Islet of Langerhans (tissue), 1 donor: ENCODE results near the gene TNS4.

Experiments used
- FAIRE-seq: peaks from one replicate; lab custom pipeline; 2011; peaks lifted over from hg19 to GRCh38; lab: Jason Lieb, UNC

Gene TNS4

DNA sequence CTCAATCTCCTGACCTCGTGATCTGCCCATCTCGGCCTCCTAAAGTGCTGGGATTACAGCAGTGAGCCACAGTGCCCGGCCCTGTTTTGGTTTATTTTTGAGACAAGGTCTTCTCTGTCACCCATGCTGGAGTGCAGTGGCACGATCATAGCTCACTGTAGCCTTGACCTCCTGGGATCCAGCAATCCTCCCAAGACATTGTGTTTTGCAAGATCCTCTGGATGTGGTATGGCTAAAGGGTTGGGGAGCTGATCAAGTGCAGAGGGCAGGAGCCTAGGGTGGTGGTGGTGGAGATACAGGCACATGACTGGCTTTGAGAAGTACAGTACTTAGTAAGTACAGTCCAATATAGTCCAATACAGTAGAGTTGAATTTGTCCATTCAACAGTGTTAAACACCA, 16.6 kb upstream of the TNS4 start:
- no peak for FAIRE-seq

DNA sequence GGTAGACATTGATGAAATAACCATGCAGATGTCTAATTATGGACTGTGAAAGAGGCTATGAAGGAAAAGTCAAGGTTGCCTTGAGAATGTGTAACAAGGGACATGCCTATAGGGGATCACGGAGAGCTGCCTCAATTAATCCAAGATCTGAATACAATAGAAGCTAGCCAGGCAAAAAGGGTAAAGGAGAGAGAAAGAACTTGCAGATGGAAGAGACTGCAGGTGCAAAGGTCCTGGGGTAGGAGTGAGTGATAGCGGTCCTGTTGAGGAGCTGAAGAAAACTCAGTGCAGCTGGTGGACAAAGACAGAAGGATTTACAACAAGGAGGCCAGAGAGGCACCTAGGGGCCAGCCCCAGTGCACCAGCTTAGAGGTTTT, 15.9 kb upstream of the TNS4 start:
- FAIRE-seq: no peak

DNA sequence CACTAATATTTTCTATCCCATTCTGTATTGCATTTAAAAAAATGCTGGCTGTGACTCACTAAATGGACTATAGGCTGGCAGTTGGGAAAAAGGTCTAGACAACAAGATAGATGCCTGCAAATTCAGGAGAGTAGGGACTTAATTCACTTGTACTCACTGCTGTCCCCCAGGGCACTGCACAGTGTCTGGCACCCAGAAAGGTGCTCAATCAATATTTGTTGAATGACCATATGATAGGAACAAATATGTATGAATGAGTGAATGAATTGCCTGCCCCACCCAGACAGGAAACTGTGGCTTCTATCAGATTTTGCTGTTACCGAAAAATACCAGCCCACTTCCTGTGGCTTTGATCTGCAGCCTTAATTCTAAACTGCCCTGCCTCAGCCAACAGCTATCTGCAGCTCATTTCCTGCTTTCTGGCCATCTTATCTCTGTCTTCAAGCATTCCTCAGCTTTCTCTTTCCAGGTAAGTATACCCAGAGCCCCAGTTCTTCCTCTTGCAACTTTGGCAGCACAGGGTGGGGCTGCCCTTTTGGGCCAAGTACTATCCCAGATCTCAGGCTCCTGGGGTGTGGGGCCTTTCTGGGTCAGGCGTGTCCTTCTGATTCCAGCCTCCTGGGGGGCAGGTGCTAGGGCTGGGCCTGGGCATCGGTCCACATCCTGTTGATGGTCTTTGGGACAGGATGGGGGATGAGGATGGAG, 15.3 kb upstream of the TNS4 start:
- no peak for FAIRE-seq

DNA sequence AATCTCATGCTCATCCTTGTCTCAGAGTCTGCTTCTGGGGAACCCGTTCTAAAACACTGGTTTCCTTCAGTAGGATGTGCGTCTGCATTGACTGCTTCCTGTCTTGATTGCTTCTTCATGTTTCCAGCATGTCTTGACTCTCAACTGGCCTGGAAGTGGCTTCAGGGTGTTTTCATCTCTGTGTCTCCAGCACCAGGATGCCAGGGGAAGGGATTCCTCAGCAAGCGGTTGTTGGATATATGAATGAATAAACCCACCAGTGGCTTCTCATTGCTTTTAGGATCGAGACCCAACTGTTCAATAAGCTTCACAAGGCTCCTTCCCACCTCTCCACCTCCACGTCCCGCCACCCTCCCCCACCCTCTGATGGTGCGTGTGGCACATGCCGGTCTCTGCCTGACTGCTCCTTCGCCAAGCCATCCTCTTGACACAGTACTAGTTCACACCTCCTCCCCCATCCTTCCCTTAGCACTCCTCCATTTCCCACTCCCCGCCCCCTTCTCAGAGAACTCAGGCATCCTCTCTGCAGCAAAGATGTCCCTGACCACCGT, 14.1 kb upstream of the TNS4 start:
- no peak for FAIRE-seq

DNA sequence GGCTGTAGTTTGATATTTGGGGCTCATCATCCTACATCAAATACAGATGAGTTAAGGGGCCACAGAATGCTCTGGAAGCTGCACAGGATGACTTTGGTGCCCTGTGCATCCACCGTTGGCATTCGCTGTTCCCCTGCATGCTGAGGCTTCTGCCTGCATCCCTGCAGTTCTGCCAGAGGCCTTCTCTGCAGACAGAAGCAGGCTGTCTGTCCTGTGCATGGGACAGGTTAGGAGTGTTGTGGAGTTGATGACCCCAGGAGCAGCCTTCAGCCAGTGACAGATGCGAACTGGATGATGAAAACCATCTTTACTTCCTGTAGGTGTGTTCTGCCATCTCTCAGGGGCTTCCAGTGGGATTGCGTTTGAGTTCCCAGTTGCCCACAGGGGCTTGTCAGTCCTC, 13.6 kb upstream of the TNS4 start:
- no peak for FAIRE-seq

DNA sequence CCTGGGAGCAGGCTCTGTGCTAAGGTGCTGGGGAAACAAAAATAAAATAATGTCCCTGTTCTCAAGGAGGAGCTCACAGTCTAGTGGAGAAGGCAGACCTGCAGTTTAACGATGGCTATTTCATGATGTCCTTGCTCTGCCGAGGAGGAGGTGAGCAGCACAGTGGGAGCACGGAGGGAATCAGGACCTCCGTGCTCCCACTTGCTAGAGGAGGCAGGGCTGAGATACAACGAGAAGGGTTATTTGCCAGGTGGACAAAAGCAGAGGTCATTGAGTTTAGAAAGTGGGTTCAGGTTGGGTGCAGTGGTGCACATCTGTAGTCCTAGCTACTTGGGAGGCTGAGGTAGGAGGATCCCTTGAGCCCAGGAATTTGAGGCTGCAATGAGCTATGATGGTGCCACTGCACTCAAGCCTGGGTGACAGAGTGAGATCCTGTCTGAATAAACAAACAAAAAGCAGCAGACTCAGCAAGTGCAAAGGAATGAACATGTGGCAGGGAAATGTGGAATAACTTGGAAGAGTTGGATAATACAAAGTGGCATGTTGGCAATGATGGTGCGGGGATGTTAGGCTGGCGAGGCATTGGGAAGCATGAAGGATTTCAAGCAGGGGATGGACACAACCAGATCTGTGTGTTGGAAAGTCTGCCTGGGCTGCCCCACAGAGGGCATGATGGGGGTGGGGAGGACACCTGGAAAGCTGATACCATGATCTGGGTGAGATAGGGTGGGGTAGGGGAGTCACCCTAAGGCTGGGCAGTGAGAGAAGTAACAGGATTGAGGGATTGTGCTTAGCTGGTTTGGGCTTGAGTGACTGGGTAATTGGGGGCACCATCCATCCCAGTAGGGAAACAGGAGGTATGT, 12.8 kb upstream of the TNS4 start:
- no peak for FAIRE-seq

DNA sequence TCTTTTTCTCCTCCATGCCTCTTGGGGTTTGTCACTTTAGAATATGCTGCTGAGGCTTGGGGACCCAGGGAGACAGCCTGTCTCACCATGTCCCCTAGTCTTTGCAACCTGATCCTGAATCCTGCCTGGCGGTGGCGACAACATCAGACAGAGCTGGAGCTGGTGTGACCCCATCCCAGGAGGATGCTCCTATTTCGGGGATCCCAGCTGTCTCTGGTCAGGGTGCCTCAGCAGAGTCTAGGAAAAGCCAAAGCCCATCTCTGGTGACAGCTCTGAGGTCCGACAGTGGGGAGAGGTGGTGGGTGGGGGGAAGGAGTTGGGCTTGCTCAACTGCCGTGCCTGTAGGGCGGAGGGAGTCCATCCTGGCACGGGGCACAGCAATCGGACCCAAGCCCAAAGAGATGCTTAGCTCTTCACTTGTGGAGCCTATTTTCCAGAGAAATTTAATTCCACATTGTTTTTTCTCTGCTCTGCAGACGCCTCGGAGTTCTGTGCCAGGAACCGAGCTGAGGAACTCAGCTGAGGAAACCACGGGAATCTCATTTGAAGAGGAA, 10.3 kb upstream of the TNS4 start:
- no peak for FAIRE-seq

DNA sequence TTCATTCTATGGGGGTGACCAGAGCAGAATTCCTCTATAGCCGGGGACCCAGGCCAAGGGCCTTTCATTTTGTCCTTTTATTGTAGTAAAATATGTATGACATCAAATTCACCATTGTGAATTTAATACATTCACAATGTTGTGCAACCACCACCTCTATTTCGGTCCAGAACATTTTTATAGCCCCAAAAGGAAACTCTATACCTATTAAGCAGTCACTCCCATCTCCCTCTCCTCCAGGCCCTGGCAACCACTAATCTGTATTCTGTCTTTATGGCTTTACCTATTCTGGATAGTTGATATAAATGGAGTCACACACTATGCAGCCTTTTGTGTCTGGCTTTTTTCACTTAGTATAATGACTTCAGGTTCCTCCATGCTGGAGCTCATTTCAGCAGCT, 9.7 kb upstream of the TNS4 start:
- FAIRE-seq: no peak

DNA sequence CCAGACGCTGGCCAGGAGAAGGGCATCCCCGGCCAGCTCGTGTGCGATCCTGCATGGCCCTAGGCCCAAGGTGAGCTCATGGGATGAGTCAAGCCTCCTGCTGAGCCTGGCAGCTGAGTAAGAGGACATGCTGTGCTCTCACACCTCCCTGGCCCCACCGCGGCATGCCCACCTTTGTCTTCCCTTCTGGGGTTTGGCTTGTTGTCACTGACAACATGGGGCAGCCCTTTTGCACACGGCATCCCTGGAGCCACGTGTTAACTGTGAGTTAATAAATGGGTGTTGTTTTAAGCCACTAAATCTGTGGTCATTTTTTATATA, 8.9 kb upstream of the TNS4 start:
- no peak for FAIRE-seq

DNA sequence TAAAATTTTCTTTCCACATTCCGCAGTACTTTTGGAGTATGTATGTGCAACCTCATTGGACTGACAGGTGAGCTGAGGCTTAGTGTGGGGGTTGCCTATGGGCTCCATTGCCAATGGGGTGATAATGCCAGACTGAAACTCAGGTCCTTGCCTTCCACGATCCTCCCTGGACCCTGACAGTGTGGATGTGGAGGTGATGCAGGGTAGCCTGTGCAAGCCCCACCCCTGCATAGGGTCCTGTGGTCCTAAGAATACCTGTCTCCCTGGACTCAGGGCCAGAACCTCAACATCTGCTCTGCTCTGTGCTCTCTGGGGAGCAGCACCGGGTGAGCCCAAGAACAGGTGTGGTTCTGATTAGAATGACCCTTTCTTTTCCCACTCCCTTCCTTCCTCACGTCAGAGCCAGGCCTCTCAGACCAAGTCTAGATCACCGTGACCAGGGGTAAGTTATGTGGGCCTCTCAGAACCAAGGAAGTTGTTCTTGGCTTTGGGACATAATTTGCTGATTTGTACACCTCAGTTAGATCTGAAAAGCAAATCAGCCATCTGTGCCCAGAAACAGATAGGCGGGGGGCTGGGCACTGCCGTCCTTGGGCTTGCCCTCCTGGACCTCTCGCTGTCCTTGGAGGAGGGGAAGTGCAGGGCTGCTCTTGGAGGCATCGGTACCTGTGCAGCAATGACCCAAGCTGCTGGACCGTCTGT, 8.4 kb upstream of the TNS4 start:
- no peak for FAIRE-seq

DNA sequence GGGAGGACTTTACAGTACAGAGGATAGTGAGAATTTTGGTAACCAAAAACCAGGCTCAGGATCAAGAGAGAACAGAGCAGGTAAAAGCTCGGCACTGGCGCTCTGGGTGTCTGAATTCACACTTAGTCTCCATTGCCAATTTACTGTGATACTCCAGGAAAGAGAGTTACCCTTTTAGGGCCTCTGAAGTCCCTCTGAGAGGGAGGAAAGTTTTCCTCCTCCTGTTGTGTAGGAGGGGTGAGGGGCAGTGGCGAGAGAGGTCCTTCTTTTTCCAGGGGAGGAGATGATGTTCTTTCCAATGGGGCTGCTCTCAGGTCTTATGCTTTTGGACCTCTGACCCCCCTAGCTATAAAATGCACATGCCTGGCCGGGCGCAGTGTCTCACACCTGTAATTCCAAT, 5.4 kb upstream of the TNS4 start:
- FAIRE-seq: no peak

DNA sequence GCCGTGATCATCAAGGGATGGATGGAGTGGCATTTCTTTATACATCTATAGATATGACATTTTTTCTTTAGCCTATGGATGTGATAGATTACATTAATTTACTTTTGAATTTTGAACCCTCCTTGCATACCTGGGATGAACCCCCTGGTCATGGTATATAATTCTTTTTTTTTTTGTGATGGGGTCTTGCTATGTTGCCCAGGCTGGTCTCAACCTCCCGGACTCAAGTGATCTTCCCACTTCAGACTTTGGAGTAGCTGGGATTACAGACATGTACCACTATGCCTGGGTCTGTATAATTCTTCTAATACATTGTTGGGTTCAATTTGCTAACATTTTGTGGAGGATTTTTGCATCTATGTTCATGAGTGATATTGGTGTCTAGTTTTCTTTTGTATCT, 1.7 kb upstream of the TNS4 start:
- FAIRE-seq: no peak

DNA sequence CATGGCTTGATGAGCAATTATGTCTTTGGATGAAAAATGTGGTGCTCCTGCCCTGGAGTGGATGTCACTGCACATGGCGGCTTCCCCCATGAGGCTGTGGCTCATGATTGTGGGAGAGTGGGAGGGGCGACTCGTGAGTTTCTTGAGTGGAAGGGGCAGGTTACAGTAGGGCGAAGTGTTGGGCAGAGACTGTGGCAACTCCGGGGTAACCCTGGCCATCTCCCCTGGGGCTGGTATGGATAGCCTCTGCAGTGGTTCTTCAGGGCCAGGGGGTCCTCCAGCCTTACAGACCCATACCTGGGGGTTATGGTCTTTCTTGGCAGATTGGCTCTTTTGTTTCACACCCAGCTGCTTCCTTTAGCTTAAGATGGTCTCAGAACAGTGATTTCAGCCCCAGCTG, 1.3 kb upstream of the TNS4 start:
- FAIRE-seq: no peak

DNA sequence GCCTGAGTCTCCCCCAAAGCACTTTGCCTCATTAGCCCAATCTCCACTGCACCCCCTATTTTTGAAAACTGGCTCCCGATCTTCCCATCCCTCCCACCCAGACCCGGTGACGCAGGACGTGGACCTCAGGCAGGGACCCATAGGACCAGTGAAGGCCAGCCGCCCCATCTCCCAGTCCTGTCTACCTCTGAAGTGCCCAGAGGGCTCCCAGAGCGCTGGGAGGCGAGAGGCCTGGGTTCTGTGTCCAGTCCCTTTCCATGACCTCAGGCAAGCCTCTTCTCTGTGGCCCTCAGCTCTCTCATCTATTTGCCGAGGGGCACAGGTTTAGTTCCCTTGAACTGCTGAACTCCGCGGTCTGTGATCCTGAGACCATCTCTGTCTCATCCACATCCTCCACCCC, 714 bp downstream of the TNS4 start:
- no peak for FAIRE-seq

DNA sequence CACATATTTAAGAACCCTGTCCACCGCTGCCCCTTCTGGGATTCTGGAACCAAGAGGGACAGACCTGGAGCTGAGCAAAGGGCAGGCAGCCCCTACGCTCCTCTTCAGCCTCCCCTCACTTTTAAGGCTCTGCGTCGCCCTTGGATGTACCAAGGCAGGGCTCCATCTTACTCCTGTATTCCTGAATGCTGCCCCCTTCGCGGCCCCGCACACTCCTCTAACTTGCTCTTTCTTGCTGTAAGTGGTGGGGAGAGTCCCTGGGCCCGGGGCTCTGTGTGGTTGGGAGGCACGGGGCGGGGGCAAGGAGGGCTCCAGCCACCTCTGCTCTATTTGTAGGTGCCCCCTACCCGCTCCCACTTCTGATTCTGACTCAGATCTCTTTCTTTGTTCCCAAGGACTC, 1.2 kb downstream of the TNS4 start:
- no peak for FAIRE-seq

DNA sequence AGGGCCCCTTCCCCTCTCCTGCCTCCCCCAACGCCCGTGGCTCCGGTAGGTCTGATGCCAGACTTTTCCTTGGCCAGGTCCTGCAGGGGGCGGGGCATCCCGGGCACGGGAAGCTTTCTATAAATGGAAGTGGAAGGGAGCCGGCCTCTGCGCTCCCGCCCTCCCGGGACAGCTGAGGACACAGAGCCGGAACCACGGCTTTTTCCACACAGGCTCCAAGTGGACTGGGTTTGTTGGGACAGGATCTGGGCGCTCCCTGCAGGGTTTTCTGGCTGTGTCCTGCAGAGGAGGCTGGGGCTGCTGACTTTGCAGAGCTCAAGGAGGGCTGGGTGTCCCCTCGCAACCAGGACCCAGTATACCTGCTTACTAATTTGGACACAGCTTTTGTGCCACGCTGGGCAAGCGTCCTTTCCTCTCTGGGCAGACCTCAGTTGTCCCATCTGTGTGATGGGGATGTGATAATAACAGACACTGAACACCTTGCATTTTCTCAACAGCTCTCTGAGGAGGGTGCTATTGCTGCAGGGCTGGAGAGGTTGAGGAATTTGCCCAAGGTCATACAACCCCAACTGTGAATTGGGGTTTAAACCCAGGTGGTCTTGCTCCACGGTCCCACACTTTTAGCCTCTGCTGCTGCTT, 1.8 kb downstream of the TNS4 start:
- FAIRE-seq: no peak

DNA sequence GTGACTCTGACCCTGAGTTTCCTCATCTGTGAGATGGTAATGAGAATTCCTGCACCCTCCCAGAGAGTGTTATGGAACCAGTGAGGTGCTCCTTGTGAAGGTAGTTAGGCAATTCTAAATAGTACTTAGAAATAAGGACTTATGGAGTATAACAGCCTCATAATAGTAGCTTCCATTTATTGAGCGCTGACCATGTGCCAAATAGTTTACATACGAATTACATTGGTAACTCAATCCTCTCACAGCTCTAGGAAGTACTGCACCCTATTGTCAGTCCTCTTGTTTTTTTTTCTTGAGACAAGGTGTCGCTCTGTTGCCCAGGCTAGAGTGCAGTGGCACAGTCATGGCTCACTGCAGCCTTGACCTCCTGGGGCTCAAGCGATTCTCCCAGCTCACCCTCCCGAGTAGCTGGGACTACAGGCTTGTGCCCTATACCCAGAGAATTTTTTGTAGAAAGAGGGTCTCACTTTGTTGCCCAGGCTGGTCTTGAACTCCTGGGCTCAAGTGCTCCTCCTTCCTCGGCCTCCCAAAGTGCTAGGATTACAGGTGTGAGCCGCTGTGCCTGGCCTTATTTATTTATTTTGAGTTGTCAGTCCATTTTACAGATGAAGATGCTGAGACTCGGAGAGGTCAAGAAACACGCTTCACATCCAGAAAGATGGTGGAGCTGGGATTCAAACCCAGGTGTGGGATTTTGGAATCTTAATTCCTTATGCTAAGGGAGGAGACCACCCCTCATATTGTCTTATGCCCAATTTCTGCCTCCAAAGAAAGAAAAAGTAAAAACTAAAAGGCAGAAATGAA, 2.9 kb downstream of the TNS4 start:
- no peak for FAIRE-seq

DNA sequence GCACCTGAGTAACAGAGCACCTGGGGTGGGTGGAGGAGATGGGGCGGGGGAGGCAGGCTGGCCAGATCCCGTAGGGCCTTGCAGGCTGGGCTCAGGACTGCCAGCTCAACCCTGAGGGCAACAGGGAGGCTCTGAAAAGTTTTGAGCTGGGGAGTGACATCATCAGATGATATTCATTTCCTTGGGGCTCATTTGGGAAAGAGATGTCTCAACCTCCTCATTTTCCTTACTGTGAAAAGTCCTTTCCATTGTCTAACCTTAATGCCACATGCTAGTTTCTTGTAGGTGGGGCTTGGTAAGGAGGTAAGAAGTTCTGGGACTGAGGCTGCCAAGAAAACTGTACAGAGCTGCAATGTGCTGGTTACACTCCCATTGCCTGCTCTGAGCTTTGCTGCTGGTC, 3.7 kb downstream of the TNS4 start:
- FAIRE-seq: no peak

DNA sequence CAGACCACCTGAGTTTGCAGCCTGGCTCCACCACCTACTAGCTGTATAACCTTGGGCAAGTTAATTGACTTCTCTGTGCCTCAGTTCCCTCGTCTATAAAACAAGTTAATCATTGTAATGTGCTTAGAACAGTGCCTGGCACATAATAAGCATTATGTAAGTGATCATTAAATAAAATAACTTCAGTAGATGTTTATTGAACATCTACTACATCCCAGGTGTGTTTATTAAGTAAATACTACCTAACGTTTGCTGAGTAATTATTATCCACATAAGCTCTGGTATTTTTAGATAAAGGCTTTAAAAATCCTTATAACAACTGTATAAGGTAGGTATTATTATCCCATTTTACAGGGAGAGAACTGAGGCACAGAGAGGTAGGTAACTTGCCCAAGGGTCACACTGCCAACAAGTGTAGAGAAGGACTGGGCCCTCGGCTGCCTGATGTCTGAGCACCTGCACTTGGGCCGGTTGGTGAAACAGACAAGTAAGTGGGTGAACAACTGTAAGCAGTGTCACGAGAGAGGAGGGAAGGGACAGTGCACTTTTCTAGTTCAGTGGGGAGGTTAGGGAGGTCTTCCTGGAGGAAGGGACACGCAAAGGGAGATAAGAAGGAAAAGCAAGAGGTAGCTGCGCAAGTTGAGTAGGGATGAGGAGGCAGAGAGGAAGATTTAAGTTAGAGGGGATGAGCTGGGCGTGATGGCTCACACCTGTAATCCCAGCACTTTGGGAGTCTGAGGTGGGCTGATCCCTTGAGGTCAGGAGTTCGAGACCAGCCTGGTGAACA, 4.6 kb downstream of the TNS4 start:
- no peak for FAIRE-seq

DNA sequence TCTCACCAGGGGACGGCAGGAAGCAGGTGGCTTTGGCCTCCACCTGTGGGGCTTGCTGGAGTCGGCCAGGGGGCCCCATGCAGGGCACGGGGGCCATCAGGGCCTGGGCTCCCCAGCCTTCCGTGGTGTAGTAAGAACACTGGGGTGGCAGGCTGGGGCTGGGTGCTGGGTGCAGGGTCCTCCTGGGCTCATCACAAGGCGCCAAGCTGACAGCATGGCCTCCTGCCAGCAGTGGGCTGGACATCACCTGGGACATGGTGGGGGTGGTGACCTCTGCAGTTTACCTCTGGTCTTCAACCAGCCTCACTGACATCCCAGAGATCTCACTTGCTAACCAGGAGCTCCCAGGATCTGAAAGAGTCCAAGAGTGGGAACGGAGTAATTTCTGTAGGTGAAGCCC, 5.3 kb downstream of the TNS4 start:
- no peak for FAIRE-seq

DNA sequence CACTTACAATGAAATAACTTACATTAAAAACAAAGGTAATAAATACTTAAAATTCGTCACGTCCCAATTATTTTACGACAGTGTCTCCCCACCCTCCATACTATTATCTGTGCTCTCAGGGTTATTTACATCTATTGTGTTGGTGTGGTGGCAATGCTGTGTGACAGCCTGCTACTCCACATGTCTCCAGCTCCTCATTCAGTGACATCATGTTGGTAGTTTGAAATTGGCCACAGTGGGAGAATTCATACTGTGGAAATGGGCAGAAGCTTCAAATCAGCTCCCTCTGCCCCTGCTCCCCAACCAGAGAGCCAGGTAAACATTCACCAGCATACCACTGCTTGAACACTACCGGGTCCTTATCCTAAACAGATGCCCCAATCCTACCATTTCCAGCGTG, 6.3 kb downstream of the TNS4 start:
- FAIRE-seq: no peak
